ENCODE data around the gene MRAP2.

MRAP2 gene, protein sequence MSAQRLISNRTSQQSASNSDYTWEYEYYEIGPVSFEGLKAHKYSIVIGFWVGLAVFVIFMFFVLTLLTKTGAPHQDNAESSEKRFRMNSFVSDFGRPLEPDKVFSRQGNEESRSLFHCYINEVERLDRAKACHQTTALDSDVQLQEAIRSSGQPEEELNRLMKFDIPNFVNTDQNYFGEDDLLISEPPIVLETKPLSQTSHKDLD

GRCh38 chr6:84033523-84034451, at the start of gene MRAP2:
TSS of gene MRAP2 (plus strand) at chr6:84033772. CDS start at chr6:84055319, 21,547 bp downstream.
- peak; percentile 40 for DNase-seq

GRCh38 chr6:83984411-83984810, 49.2 kb upstream of the MRAP2 start:
- DNase-seq = no peak

DNA sequence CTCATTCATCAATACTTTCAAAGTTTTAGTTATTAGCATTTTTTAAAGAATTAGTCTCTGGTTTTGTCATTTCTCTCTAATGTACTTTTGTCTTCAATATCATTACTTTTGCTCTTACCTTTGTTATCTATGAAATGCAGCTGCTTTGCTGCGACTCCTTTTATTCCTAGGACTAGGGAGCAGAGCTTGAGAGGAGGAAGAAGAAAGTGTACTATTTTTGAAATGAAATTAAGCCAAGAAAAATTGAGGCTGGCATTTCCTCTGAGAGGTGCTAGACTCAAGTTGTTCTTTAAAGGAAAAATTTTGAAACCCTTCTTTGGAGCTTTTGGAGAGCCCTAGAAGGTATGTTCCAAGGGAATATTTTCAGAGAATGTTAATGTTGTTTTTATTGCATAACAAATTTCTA, 48.3 kb upstream of the MRAP2 start:
- no peak for DNase-seq

- DNase-seq = no peak
These were observed 47.9 kb upstream of the MRAP2 start for GRCh38 chr6:83985715-83986114.

DNA sequence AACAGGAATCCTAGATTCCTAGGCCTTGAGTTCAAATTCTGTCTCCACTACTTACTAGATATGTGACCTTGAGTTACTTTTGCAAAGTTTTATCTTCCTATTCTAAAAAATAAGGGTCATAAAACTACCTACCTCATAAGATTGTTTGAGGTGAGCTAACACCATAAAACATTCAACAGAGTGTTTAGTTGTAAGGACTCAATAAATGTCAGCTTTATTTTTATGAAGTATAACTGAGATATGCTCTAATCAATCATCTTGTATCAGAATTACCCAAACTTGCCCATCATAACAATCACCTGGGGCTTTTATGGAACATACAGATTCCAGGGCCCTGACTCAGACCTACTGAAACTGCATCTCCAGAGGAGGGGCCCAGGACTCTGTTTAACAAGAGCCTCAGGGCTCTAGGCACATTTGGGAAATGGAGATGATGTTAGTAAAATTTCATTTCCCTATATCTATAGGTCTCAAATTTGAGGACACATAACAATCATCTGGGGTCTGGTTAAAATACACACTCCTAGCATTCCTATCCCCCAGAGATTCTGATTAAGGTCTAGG, 35.5 kb upstream of the MRAP2 start:
- no peak for DNase-seq

DNA sequence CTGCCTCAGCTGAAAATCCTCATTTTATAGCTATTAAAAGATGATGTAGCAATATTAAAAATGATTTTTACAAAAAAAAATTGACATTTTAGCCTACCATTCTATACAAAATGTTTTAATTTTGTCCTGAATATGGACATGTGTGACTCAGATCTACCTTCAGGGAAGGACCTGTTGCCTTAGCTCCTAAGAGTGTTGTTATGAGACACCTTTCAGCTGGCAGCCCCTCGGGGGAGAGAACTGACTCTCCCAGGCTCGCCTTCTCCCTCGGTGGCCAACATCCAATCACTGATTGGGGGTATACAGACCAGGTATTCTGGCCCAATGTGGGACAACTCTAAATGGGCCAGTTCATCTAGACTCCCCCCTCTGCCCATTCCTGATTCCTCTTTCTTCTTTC, 32.5 kb upstream of the MRAP2 start:
- no peak for DNase-seq

DNA sequence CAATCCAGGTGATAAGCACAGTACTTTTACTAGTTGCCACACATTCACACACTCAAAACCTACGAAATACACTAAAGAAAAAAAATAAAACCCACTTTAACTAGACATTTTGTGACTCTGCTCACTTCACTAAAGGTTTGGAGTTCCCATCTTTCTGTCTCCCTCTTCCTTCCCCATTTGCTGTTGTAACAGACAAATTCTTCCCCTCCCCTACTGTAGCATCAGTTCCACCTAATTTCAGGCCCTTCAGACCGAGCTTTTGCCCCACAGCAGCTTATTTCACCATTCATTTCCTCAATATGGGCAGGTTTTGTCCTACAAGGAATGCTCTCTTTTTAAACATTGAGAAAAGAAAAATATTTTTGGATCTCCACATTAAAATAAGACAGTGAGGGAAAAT, 31.3 kb upstream of the MRAP2 start:
- DNase-seq = no peak

DNA sequence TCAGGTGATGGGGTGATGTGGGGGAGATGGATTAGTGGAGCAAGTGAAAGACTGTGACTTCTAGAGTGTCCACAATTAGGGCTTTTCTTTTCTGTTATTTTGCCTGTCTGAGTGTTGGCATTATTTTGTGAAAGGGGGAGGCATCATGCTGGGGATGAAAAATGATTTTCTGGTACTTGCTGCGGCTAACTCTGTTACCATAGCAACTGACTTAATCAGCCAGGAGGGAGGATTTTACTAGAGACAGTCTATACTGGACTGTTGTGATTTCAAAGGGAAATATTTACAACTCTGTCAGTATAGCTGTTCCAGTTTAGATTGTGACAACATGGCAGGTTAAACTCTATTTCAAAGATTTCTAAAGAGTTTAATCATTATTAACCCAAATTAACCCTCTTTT, 30.4 kb upstream of the MRAP2 start:
- DNase-seq = no peak

DNA sequence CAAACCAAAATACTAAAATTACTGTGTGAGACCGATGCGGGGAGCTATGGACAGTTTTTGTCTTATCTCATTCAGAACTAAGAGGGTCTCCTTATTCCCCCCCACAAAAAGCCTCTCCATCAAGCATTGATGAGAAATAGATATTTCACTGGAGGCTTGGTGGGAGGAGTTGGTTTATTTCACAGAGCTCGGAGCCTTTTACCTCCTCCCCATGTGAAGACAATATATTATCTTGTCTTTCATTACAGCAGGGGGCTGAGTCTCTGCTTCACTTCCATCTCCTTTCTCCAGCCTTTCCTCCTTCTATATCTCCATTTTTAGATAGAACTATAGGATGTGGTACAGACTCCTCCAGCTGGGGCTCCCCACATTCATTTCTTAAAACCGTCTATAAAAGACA, 29.9 kb upstream of the MRAP2 start:
- DNase-seq = no peak

DNA sequence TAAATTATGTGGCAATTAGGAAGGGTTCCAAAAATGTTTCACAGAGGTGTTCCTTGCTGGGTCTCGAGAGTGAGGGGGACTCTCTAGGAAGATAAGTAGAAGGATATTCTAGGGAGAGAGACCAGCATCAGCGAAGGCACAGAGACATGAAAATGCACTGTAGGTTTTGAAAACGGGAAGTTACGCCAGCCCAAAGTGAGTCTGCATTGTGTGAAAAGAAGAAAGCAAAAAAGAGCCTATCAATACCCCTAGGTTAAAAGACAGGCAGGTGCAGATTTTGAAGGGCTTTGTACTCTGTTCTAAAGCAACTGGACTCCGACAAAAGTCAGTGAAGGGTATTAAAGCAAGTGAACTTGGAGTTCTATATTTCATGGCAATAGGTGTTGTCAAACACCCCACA, 25.7 kb upstream of the MRAP2 start:
- DNase-seq = no peak

DNA sequence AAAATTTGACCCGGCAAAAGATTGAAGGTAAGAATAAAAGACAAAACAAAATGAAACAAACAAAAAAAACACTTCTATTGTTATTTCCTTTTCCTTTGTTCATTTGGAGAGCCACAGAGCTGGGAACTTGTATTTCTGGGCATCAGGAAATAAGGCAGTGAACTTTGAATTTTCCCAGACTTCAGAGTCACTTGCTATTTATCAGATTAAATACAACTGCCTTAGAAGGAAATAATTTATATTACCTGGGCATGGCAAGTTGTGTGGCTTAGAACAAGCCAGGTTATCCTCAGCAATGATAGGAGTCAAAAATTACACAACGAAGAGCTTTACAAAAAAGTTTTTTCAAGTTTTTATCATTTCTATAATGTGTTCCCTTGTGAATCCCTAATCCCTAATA, 20.2 kb upstream of the MRAP2 start:
- no peak for DNase-seq

- no peak for DNase-seq
These were observed 19.6 kb upstream of the MRAP2 start for GRCh38 chr6:84013931-84014330.

DNA sequence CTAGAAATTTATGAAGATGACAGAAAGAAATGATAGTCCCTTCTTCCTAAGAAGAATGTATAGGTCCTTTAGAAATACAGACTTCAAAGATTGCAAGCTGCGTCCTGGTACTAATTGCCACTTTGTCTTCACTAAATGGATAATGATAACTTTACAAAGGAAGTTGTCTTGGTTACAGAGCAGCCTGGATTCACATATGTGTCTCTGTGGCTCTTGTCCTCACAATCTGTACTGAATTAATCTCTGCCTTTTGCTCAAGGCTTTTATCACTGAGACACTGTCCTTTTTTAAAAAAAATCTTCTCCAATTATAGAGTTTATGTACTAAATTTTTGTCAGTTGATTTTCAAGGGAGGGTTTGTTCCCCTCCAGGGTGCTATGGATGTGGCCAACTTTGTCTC, 17.5 kb upstream of the MRAP2 start:
- no peak for DNase-seq

DNA sequence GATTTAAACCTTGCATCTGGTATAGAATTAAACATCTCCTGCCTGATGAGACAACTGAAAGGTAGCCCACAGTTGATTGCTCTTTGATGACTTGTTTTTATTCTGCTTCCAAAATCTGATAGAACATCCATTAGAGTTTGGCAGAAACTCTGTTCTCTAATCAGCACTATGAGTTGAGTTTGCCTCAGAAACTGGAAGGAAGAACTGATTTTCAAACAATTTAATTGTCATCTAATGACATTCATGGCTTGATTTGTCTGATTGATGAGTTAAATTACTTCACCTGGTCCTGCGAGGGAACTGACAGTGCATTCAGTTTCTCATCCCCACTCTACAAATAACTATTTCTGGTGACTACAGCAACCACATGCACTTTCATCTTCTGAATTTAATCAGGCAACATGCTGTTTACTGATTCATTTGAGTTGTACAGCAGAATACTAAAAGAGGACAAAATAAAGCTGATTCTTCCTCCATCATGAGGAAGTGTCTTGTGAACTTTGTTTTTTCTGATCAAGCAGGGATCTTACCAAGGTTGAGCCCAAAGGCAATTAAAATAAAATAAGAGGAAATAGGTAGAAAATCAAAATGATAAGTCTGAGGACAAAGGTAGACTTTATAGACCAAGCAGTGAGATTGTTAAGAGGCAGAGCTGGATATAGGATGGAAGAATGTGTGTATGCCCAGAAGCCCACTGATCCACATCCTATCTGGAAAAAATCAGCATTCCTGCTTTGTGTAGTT, 15.7 kb upstream of the MRAP2 start:
- no peak for DNase-seq

DNA sequence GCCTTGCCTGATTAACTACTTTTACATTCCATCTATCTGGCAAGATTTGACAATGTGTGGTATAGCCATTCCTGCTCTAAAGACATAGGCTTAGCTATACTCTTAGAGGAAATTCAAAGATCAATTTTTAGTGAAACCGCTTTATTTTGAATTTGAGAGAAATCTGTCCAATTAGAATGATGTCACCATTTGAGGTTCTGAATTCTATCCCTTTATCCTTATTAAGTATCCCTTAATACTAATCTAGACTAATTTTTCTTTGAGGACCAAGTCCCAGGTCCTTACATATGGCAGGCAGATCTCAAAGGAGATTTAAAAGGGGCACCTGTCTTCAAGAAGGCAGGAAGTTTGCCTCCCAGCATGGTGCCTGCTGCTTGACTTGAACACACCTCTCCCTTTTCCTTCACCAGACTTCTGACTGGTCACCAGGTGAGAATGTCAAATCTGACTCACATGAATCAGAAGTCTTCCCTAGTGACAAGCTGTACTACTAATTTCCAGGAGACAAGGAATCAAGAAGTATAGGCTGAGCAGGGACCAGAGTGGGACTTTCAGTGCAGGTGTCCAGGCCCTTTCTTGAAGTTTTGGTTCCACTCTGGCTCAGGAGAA, 15.0 kb upstream of the MRAP2 start:
- no peak for DNase-seq

GRCh38 chr6:84019141-84019841, 14.3 kb upstream of the MRAP2 start:
- DNase-seq = no peak

DNA sequence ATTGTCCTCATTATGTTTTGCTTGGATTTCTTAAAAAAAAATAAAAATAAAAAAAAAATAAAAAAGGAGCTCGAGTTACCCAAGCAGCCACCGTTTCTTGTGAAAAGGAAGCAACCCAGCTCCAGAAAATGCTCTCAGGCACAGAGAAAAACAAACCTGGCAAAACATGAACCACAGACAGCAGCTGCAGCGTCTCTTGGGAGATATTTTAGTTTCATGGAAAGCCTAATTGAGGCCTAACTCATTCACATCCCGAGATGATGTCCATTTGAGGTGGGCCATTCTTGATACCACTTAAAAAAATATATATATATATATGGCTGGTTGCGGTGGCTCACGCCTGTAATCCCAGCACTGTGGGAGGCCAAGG, 13.7 kb upstream of the MRAP2 start:
- DNase-seq = no peak

- DNase-seq = no peak
These were observed 11.9 kb upstream of the MRAP2 start for GRCh38 chr6:84021625-84022024.

GRCh38 chr6:84026721-84027164, 6.8 kb upstream of the MRAP2 start:
- DNase-seq = peak; percentile 23

DNA sequence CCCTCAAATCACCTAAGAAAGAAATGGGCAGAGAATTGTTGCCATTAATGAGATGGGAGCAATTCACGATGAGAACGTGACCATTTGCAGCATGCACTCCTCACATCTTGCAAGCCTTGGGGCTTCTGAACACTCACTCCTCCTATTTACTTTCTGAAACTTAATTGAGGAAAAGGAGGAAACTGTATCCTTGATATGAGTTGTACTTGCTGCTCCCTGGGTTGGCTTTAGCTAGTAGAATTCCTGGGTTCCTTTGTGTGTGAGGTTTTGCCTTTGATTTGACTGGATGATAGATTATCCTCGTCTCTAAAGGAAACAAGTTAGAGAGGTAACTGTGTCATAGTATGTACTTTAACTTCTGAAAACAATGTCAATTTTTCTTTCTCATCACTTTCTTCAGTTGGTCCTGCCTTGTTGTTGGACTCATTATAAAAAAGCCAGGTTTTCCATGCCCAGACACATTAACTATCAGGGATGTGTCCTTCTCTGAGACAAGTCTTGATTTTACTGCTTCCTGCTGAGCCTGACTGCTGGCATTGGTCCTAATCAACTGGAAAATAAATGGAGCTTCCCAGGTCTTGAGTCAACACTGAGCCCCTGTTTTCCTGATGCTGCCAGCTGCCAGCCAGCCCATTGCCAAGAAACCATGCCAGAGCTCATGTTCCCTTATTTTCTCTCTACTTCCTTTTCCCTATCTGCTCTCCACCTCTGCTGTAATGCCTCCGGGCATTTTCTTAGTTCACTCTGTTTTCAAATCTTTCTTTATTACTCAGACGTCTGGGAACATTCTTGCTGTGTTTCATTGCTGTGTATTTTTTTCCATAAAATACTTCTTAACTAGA, 6.0 kb upstream of the MRAP2 start:
- peak; percentile 92 for DNase-seq

DNA sequence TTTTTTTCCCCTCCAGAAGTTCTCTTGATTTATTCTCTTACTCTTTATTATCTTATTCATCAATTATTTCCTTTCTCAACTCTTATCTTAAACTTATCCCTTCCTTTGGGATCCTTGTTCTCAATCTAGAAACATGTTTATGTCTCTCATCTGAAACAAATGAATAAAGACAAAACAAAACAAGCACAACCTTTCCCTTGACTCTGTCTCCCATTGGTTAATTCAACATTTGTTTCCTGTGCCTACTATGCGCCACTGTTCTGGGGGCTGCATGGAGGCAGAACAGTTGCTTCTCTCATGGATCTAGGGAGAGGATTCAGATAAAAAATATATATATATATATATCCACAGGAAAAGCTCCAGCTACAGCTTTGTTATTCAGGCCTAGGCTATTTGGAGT, 5.2 kb upstream of the MRAP2 start:
- no peak for DNase-seq
